Medulla oblongata (tissue), 1 donor: ENCODE data around the gene TRIM49B.
"Not testable (repeated sequence)": the region's sequence is repeated elsewhere in the genome, so short reads cannot be mapped to it uniquely, and the experiment has no call there.

Source experiments
- DNase-seq: peaks from one replicate; pipeline ENCODE4 v3.0.0-alpha.2; 2015; ENCODE audit errors: extremely low spot score

Gene TRIM49B, protein sequence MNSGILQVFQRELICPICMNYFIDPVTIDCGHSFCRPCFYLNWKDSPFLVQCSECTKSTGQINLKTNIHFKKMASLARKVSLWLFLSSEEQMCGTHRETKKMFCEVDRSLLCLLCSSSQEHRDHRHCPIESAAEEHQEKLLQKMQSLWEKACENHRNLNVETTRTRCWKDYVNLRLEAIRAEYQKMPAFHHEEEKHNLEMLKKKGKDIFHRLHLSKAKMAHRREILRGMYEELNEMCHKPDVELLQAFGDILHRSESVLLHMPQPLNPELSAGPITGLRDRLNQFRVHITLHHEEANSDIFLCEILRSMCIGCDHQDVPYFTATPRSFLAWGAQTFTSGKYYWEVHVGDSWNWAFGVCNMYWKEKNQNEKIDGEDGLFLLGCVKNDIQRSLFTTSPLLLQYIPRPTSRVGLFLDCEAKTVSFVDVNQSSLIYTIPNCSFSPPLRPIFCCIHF

GRCh38 chr11:49028523-49028922 lies at the start of gene TRIM49B:
TRIM49B (plus strand) TSS chr11:49028823; CDS start chr11:49031600, 2,777 bp downstream.
- not testable (repeated sequence) for DNase-seq

DNA sequence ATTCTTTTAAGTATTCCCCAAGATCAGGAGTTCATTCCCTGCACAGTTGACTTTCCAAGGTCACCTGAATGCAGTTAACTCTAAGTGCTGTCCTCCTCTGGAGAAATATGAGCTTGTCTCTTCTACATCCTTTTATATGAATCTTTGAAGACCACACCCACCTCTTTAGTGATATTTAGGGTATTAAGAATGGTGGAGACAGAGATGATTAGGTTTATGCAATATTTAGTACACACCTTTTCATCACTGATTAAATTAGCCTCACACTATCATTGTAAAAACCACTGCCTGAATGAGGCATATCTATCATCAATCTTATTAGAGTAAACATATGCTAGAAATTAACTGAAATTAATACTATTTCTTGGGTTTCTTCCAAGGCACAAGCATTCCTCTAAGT lies 44.8 kb upstream of the TRIM49B start, which contains the start of gene TRIM51G:
Gene TRIM51G (minus strand): TSS at position 101 of the 400 bp plus-strand sequence. CDS start 2,190 bp downstream, outside the sequence.
- not testable (repeated sequence) for DNase-seq

- not testable (repeated sequence) for DNase-seq
Observed at GRCh38 chr11:49048229-49048628, 19.6 kb downstream of the TRIM49B start.

GRCh38 chr11:49049821-49050220 lies 21.2 kb downstream of the TRIM49B start:
- DNase-seq = not testable (repeated sequence)

GRCh38 chr11:49059012-49059411 lies 30.4 kb downstream of the TRIM49B start, which contains the start of gene TRIM64C:
TRIM64C (minus strand) TSS chr11:49059112; CDS start chr11:49059112, 0 bp downstream.
- DNase-seq = not testable (repeated sequence)

DNA sequence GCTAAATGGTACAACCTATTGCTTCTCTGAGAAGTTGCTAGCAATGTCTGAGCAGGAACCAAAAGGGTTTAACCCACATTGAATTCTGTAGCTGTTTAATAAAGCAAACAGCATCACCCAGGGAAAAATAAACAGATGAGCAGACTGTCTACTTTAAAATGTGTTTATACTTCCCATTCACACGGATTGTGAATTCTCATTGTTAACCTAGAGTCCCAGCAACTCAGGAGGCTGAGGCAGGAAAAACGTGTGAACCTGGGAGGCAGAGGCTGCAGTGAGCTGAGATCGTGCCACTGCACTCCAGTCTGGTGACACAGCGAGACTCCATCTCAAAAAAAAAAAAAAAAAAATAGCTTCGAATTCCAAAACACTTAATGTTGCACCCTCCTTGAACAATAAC lies 41.3 kb downstream of the TRIM49B start:
- not testable (repeated sequence) for DNase-seq
